GM18870 (cell line): ENCODE measurements around the gene LARP4.
"Not testable (repeated sequence)": the region's sequence is repeated elsewhere in the genome, so short reads cannot be mapped to it uniquely, and the experiment has no call there.

Experiments
- ATAC-seq: cut with Tn5 transposase; IDR thresholded peaks from one replicate; pipeline ENCODE4 v1.9.1; 2021; ENCODE audit warnings: moderate library complexity; ENCODE audit not compliant: unreplicated experiment

The LARP4 gene

DNA sequence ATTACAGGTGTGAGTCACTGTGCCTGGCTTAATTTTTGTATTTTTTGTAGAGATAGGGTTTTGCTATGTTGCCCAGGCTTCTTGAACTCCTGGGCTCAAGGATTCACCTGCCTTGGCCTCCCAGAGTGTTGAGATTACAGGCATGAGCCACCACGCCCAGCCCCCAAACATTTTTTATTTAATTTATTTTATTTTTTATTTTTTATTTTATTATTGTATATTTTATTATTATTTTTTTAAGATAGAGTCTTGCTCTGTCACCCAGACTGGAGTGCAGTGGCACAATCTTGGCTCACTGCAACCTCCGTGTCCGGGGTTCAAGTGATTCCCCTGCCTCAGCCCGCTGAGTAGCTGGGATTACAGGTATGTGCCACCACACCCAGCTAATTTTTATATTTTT, 121.1 kb downstream of the LARP4 start:
- ATAC-seq = not testable (repeated sequence)

DNA sequence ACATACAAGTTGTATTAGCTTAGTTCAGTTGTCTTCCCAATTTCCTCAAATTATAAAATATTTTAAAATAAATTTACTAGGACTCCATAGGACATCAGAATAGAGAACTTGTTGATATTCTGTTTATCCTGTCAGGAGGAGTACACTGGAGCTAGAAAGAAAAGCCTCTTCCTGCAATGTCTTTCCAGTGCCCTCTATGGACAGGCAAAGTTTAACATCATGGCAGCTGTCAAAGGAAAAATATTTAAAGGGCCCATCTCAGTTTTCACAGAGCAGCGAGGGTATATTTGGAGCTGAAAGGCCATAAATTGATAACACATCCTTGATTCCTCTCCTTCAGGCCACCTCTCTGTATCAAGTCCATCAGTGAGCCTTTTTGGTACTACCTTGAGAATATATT, 123.1 kb downstream of the LARP4 start:
- no peak for ATAC-seq

DNA sequence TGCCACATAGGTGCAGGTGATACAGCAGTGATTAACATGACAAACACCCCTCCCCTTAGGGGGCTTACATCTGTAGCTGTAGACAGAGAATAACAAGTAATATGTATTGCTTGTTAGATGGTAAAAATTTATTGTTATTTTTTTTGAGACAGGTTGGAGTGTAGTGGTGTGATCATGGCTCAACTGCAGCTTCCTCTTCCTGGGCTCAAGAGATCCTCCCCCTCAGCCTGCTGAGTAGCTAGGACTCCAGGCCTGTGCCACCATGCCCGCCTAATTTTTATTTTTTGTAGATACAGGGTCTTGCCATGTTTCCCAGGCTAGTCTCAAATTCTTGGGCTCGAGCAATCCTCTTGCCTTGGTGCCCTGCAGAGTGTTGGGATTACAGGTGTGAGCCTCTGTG, 123.9 kb downstream of the LARP4 start:
- no peak for ATAC-seq

GRCh38 chr12:50525422-50525821, 124.7 kb downstream of the LARP4 start:
- ATAC-seq = no peak

DNA sequence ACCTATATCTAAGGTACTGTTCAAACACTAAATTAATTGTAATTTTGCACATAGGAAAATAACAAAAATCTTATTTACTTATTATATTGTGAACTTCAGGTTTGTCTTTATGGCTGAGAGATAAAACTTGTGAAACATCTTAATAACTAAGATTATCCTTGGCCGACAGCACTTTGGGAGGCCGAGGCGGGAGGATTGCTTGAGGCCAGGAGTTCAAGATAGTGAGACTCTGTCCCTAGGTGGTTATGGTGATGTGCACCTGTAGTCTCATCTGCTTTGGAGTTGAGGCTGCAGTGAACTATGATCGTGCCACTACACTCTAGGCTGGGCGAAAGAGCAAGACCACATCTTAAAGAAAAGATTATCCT, 126.7 kb downstream of the LARP4 start:
- ATAC-seq = no peak

- ATAC-seq = no peak
These were observed 128.1 kb downstream of the LARP4 start for GRCh38 chr12:50528800-50529199.

DNA sequence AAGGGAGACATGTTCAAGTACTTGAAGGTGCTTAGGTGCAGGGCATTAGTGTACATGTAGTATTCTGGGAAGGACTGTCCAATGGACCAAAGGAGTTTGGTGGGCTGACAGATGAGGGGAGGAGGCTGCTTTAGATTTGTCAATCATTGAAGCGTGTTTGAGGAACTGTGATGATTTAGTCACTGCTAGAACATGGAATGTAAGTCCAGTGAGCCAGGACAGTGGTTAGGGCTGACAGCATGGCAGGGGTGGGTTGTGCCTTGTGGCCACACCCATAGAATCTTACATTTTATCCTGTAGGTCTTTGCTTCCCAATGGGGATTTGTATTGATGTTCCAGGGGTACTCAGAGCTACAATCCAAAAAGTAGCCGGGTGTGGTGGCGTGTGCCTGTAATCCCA, 128.7 kb downstream of the LARP4 start:
- ATAC-seq = no peak
